Measurements from ENCODE around the gene DNAJC6. TPM values are rescaled to one million over a fixed set of nuclear protein-coding genes. Genes with fewer than 3 reads are reported as not detected.

Gene DNAJC6
- 13.0 and 14.0 TPM in 2 replicates for total RNA-seq

DNA sequence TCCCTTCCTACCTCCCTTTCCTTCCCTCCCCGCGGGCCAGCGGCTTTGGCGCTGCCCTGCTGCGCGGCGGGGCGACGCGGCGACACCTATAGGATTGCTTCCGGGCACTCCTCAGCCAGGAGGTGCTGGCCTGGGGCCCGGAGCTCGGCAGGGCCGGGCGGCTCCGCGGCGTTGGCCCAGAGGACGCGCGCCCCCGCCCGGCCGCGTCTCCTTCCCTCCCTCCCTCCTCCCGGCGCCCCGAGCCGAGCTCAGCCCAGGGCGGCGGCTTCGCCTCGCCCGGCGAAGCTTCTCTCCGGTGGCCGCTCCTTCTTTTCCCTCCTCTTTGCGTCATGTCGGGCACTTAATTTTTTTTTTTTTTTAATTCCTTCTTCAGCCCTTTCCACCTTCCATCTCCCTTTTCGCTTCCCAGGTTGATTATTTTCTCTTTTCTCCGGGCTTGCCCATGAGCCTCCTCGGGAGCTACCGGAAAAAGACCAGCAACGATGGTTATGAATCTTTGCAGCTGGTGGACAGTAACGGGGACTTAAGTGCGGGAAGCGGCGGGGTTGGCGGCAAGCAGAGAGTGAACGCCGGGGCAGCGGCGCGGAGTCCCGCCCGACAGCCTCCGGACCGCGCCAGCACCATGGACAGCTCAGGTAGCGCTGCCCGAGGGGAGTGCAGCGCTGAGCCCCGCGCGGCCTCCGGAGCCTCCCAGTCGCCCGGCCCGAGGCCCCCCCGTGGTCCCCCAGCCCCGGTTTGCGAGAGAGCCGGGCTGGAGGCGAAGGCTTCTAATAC lies at the start of gene DNAJC6:
TSS of gene DNAJC6 (plus strand) at position 240 of the 774 bp plus-strand sequence. CDS start at position 443, 203 bp downstream.
- intact Hi-C loops (cut with micrococcal nuclease) = loop anchor here (1.0 to 10.0 kb wide), 4 partner anchors 43 to 375 kb away; partner anchors contain the start of genes LEPR and LEPROT

- intact Hi-C loops (cut with micrococcal nuclease) = loop anchor here (5.0 to 10.0 kb wide), 3 partner anchors 1115 to 1665 kb away; partner anchors contain the start of genes DNAI4 and MIER1
Measured at GRCh38 chr1:65259816-65260215, 49.5 kb upstream of the DNAJC6 start.

DNA sequence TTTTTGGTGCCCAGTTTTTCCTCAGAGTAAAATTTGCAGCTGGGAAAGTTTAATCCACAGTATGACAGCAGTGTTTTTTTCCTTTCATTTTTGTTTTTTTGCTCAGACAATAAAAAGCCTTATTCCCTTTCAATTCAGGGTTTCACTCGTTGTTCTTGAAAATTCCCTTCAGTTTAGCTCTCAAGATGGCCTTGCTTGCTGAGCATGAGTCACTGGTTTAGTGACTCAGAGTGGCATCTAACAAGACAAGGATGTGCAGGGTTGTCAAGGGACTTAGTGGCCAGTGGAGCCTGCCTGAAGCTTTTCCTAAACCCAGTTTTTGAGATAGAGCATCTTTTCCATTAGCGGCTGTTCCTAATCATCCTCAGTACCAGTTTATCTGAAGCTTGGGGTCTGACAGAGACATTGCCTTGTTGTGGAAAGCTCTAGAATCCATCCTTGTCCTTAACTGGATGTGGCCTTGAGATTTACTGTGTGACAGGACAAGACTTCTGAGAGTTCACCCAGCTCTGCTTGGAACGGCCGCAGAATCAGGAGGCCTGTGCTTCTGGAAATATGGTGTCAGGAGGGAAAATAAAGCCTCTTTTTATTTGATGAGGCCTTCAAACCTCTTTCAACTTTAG lies 48.4 kb upstream of the DNAJC6 start:
- intact Hi-C loops (cut with micrococcal nuclease) = loop anchor here (10.0 kb wide), 1 partner anchor 1114 kb away; no protein-coding TSS in a partner anchor

DNA sequence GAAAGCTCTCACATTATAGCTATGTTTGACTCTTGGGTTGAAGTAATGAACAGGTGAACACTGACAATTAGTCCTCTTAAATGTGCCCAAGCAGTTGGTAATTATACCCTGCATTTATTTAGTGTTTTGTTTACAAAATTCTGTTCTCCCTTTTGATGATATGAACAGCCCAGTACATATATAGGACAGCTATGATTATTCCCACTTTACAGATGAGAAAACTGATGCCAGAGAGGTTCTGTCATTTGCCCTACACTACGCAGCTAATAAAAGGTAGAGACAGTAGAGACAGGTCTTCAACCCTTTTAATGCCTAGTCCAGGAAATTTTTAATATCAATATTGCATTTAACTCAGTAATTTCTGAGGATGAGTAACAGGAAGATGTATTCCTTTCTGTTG lies 46.1 kb upstream of the DNAJC6 start:
- intact Hi-C loops (cut with micrococcal nuclease) = loop anchor here (10.0 kb wide), 1 partner anchor 1112 kb away; no protein-coding TSS in a partner anchor

GRCh38 chr1:65264197-65264929 lies 45.0 kb upstream of the DNAJC6 start:
- intact Hi-C loops (cut with micrococcal nuclease) = loop anchor here (10.0 kb wide), 1 partner anchor 1110 kb away; no protein-coding TSS in a partner anchor

GRCh38 chr1:65265296-65265650 lies 44.1 kb upstream of the DNAJC6 start:
- intact Hi-C loops (cut with micrococcal nuclease) = loop anchor here (1.0 to 10.0 kb wide), 3 partner anchors 11 to 1110 kb away; partner anchors contain the start of genes LEPR and LEPROT

- intact Hi-C loops (cut with micrococcal nuclease) = loop anchor here (1.0 to 10.0 kb wide), 4 partner anchors 12 to 1109 kb away; partner anchors contain the start of genes DNAJC6, LEPR and LEPROT
Measured at GRCh38 chr1:65265651-65266351, 43.5 kb upstream of the DNAJC6 start.

DNA sequence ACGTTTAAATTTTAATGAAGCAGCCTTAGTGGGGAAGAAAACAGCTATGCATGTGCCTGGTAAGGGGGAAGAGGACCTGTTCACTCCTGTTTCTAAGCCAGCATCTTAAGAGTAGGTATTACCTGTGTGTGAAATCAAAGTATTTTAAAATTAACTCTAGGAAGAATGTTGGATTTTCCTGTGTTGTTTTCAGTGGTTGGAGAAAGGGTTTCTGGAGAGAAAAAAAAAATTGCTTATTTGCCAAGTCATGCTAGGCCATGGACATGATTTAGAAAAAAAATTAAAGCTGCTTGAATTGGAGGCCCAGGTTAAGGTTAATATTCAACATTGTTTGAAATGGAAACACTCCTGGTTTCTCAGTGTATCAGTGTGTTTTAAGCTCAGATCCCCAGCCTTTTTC lies 42.9 kb upstream of the DNAJC6 start:
- intact Hi-C loops (cut with micrococcal nuclease) = loop anchor here (2.0 to 10.0 kb wide), 2 partner anchors 42 to 1108 kb away; partner anchors contain the start of gene DNAJC6

- intact Hi-C loops (cut with micrococcal nuclease) = loop anchor here (2.0 to 10.0 kb wide), 2 partner anchors 42 to 1108 kb away; partner anchors contain the start of gene DNAJC6
Measured at GRCh38 chr1:65267271-65267670, 42.1 kb upstream of the DNAJC6 start.

DNA sequence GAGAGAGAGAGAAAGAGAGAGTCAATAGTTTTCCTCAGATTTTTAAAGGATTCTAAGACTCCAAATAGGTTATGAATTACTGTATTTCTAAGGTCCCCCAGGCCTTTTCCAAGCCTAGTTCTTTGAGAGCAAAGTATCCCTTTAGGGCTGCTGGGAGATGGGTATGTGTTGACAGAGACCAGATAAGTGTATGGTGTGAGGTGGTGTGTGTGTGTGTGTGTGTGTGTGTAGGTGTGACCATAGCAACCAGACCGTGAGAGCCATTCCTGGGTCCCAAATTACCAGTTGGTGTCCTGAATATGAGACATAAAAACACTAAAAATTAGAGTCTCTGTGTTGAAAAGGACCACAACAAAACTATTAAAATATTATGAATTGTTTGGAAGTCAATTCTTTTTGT lies 41.7 kb upstream of the DNAJC6 start:
- intact Hi-C loops (cut with micrococcal nuclease) = loop anchor here (2.0 to 10.0 kb wide), 2 partner anchors 41 to 1107 kb away; partner anchors contain the start of gene DNAJC6

- intact Hi-C loops (cut with micrococcal nuclease) = loop anchor here (10.0 kb wide), 1 partner anchor 1105 kb away; no protein-coding TSS in a partner anchor
Measured at GRCh38 chr1:65269612-65270011, 39.7 kb upstream of the DNAJC6 start.

GRCh38 chr1:65276197-65276939 lies 33.0 kb upstream of the DNAJC6 start:
- intact Hi-C loops (cut with micrococcal nuclease) = no loop called here

GRCh38 chr1:65277605-65278347 lies 31.6 kb upstream of the DNAJC6 start:
- intact Hi-C loops (cut with micrococcal nuclease) = no loop called here

- intact Hi-C loops (cut with micrococcal nuclease) = no loop called here
Measured at GRCh38 chr1:65278376-65279069, 30.8 kb upstream of the DNAJC6 start.

DNA sequence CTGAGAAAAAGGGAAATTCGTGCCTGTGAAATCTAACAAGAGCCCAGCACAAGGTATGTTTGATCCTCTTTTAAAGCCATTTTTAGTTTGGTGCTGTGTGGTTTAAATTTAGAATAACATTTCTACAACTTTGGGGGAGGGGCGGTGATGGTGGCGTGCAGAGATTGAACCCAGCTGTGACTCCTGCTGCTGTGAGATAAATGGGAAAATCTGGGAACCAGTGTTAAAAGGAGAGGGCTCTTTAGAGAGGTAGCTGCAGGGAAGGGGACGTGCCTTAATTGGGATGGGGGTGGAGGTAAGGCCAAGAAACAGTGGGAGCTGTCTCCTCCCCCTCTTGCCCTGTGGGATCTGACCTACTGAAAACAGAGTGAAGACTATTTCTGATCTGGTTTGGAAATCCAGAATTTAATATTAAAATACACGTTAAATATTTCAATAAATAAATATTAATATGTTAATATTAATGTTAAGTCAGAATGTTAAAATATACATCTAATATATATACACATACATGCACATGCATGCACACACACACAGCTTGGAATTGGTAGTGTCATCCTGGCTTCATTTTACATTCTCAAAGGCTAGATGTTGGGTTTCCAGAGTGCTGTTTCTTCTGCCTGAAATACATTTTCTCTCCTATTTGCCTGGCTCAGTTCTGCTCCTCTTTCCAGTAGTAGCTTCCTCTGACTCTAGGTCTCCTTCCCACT lies 30.1 kb upstream of the DNAJC6 start:
- intact Hi-C loops (cut with micrococcal nuclease) = no loop called here

- intact Hi-C loops (cut with micrococcal nuclease) = no loop called here
Measured at GRCh38 chr1:65281846-65282245, 27.5 kb upstream of the DNAJC6 start.

- intact Hi-C loops (cut with micrococcal nuclease) = no loop called here
Measured at GRCh38 chr1:65284229-65284628, 25.1 kb upstream of the DNAJC6 start.

DNA sequence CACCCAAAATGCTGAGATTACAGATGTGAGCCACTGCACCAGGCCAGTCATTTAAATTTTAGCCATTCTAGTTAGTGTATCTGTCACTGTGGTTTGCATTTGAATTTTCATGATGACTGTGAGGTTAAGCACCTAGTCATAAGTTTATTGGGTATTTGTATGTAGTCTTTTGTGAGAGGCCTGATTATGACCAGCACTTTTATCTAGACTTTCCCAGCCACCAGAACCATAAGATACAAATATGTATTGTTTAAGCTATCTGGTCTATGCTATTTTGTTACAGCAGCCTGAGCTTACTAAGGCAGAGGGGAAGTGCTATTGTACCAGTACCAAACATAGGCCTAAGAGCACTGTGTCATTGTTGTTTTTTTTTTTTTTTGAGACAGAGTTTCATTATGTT lies 19.9 kb upstream of the DNAJC6 start:
- intact Hi-C loops (cut with micrococcal nuclease) = no loop called here

Measured in T-helper 1 cell treated with Interleukin-12 subunit alpha and Interleukin-12 subunit beta and Interleukin-4 antibody, amounts not matched to agents 30 ng/mL and 1 ng/mL, for 36 hours (primary cell).